GM18519 (cell line): Measurements from ENCODE around the gene CASKIN1.
"Not testable (repeated sequence)": the region's sequence is repeated elsewhere in the genome, so short reads cannot be mapped to it uniquely, and the experiment has no call there.

Source experiments
- ATAC-seq: cut with Tn5 transposase; IDR thresholded peaks from one replicate; pipeline ENCODE4 v1.9.1; 2021; ENCODE audit warnings: mild to moderate bottlenecking, moderate library complexity; ENCODE audit not compliant: unreplicated experiment, low FRiP score

Gene CASKIN1

DNA sequence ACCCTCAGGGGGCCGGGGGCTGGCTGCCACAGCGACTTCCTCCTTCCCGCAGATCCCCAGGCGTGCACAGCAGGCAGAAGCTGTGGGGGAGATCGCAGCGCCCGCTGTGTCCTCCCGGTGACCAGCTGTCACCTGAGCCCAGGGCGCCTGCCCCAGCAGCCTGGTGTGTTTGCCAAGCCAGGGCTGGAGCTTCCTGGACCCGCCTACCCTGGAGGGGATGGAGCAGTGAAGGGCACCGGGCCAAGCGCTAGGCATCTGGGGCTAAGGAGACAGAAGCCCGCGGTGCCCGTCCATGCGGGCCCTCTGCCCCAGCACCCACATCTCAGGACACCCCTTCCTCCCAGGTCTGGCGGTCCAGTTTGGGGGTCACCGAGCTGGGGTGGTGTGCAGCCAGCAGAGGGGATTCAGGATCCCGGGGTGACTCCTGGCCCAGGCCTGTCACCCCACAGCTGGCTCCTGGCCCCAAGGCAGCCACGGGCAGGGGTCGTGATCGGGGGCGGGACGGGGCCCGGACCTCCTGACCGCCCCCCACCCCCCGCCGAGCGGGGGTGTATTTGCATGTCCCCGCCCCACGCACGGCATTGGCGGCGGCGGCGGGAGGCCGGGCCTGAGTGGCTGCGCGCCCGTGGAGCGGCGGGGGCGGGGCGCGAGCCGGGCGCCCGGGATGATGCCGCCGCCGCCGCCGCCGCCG, 48.3 kb downstream of the CASKIN1 start, which contains the start of gene RAB26:
Gene RAB26 (plus strand): TSS at position 645 of the 691 bp plus-strand sequence. CDS start 159 bp downstream, outside the sequence.
- ATAC-seq = no peak

DNA sequence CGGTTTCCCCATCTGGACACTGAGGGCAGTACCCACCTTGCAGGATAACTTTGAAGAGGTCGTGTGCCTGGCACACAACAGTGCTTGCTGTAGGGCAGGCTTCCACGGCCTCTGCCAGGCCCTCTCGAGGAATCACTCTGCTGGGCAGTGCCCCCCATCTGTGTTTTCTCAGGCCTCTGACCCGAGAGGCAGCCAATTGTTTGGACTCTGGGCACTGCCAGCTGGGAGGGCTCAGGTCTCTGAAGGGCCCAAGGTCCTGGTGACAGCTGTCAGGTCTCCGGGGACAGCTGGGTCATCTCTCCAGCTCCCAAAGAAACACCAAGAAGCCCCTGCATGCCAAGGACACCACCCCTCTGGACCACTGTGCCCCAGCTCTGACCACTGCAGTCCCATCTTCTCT, 49.0 kb downstream of the CASKIN1 start:
- no peak for ATAC-seq

DNA sequence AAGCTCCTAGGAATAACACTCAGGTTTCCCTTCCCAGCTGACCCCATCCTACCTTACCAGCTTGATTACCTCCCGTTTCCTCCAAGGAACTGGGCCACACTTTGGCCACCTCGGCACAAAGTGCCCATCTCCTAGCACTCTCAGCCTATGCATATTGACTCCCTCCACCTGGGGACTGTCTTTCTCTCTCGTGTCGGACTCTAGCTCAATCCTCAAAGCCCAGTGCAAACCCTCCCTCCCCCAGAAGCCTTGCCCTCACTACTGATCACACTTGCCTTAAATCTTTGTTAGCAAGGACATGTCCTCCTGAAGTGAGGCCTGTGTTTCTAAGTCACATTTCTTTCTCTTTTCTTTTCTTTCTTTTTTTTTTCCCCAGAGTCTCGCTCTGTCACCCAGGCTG, 50.6 kb downstream of the CASKIN1 start:
- no peak for ATAC-seq

DNA sequence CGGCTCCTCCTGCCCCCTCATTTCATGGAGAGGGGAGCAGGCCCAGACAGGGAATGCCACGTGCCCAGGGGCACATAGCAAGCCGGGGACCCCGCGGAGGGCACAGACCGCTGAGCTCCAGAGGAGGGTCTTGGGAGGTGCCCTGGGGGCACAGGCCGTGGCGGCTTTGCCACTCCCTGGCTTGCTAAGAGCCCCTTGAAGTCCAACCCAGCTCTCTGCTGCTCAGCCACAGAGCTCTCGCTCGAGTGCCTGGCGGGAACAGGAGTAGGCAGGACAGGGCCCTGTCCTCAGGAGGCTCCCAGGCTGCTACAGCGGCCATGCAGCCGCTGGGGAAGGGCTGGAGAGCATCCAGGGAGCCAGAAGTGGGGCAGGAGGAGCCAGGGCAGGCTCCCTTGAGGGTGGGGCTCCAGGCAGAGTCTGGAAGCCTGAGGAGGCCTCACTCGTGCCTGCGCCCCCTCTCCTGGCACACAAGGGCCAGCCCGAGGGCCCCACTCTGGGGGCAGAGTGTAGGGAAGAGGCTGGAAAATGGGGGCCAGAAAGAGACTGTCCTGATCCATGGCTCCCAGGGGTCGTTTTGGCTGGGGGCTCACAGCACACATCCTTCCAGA, 52.4 kb downstream of the CASKIN1 start:
- no peak for ATAC-seq

DNA sequence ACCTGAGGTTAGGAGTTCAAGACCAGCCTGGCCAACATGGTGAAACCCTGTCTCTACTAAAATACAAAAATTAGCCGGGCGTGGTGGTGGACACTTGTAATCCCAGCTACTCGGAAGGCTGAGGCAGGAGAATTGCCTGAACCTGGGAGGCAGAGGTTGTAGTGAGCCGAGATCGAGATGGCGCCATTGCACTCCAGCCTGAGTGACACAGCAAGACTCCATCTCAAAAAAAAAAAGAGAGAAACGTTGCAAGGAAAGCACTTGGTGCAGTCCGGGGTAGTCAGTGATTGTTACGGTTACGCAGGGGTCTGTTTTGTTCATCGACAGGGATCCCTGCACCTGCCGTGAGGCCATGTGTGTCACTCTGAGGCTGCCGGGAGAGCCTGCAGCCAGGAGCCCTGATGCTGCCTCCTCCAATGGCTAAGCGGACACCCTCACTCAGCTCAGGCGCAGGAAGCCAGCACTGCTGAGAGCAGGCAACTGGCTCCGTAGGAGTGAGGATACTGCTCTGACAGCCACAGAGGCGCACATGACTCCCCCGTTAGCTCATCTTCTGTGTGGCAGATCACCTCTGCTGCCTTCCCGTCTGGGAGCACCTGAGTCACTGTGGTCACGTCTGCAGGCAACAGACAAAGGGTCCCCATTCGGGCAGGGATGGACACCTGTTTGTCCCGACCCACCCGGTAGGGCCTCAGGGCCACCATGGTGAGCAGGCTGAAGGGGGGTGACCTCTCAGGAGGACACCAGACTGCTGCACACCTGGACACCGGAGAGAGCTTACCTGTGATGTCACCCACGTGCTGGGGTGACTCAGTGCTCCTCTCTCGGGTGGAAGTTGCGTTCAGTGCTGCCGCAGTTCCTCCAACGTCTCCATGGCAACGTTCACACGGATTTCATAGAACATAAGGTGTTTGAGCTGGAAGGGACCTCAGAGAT, 53.2 kb downstream of the CASKIN1 start:
- ATAC-seq = no peak

DNA sequence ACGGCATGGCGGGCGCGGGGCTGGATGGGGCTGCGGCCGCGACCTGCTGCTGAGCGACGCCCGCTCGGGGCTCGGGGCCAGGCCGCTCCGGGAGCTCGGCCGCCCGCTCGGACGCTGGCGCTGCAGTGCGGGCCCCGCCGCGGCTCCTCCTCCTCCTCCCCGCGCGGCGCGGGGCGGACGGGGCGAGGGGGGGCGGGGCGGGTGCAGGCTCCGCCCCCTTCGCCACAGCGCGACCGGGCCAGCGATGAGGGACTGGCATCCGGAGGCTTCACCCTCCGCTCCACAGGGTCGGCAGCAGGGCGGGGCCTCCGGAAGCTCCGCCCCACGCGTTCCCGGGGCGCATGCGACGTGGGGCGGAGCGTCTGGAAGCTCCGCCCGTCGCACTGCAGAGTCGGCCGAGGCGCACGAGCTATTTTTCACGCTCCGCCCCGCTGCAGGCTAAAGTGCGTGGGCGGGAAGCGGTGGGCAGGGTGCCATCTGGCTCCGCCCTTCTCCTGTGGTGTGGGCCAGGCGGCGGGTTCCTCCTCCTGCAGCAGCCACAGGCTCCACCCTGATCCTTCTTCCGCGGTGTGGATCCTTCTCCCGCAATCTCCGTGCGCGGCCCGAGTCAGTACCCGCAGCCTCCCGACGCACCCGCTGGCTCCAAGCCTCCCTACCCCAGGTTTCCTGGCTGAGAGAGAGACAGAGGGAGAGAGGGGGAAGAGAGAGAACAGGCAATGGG, 60.5 kb downstream of the CASKIN1 start, which contains the start of gene PKD1:
Gene PKD1 (minus strand): TSS at position 129 of the 721 bp plus-strand sequence. CDS start 209 bp downstream, outside the sequence.
- not testable (repeated sequence) for ATAC-seq

DNA sequence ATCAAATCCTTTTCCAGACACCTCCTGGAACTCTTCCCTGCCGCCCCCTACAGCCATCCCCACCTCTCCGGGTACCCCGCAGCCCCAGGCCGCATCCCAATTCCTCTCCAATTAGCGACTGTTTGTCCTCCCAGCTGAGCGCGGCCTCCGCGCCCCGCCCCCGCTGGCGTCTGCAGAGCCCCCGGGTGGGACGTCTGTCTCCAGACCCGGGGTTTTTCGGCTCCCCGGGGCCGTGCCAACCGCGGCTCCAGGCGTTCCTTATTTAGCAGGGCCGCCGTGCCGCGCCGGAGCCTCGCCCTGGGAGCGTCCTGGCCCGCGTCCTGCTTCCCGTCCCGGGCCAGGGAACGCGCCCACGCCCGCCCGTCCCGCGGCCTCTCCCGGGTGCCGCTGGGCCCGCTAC, 61.3 kb downstream of the CASKIN1 start:
- not testable (repeated sequence) for ATAC-seq

DNA sequence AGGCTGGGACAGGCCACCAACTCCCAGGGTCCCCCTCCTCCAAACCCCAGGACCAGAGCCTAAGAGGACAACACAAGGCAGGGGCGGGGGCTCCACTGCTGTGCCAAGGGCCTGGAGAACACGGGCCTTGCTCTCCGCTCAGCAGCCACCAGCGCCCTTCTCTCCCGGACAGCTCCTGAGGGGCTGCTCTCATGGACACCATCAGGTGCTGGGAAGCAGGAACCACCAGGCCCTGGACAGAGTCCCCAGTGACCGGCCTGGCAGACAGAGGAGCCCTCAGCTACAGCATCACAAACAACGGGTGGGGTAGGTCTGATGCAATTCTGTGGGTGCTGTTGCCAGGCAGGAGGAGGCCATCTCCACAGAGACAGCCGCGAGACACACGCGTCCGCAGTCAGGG, 62.6 kb downstream of the CASKIN1 start:
- ATAC-seq = not testable (repeated sequence)

DNA sequence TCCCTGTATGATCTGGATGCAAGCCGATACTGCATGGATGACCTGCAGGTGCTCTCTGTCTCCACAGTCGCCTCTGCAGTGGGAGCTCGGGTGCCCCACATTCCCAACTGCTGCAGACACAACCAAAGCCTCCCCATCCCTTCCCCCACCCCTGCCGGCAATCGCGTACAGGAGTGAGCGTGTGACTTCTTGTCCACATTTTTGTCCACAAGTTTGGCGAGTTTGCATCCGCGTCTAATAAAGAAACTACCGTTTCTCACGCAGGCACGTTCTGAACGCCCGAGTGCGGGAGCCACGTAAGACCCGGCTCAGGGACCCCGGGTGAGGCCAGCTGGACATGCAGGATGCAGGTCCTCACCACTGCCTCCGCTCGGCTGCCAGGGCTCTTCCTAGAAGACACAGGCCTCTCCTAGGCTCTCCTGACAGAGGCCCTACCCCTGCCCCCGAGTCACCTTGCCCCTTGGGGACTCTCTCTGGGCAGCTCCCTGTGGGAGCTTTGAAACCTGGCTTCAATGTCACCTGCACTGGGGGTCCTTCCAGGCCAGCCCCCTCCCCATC, 66.4 kb downstream of the CASKIN1 start:
- ATAC-seq = not testable (repeated sequence)

DNA sequence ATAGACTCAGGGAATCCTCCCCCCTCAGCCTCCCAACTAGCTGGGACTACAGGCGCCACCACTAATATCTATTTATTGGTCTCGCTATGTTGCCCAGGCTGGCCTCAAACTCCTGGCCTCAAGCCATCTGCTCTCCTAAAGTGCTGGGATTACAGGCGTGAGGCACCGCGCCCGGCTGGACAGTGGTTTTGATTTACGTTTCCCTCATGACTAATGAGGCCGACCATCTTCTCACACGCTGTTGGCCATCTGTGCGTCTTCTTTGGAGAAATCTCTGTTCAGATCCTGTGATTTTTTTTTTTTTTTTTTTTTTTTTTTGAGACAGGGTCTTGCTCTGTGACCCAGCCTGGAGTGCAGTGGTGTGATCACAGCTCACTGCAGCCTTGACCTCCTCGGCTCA, 67.2 kb downstream of the CASKIN1 start:
- ATAC-seq = not testable (repeated sequence)

DNA sequence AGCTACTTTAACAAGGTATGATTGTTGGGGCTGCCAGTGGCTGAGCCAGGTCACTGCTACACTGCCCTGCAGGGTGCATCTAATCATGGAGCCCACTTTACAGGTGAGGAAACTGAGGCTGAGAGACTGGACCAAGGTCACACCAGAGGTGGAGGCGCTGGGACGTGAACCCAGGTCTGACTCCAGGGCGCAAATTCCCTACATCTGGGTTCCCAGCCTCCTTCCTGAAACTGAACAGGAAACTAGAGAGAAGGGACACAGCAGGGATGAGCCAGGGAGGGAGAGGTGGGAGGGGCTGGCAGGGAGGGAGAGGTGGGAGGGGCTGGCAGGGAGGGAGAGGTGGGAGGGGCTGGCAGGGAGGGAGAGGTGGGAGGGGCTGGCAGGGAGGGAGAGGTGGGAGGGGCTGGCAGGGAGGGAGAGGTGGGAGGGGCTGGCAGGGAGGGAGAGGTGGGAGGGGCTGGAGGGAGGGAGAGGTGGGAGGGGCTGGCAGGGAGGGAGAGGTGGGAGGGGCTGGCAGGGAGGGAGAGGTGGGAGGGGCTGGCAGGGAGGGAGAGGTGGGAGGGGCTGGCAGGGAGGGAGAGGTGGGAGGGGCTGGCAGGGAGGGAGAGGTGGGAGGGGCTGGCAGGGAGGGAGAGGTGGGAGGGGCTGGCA, 68.7 kb downstream of the CASKIN1 start:
- ATAC-seq = not testable (repeated sequence)
